HepG2 (cell line): ENCODE measurements around the gene TRAF3. TPM values are rescaled to one million over a fixed set of nuclear protein-coding genes. Genes with fewer than 3 reads are reported as not detected.

ENCODE experiments used
- AKAP8 ChIP-seq: sonication (generic); formaldehyde crosslinking; IDR thresholded peaks from 2 replicates; pipeline ENCODE4 v1.5.1; 2020; ENCODE audit warnings: mild to moderate bottlenecking, missing genetic modification reagents
- CBX5 ChIP-seq: sonication (generic); formaldehyde crosslinking; IDR thresholded peaks from 2 replicates; pipeline ENCODE4 v1.4.0; 2020; ENCODE audit warnings: missing genetic modification reagents, borderline replicate concordance
- GLI4 ChIP-seq: sonication (generic); formaldehyde crosslinking; IDR thresholded peaks from 2 replicates; pipeline ENCODE4 v1.5.1; 2020; ENCODE audit warnings: missing genetic modification reagents, mild to moderate bottlenecking, moderate library complexity, borderline replicate concordance
- HMG20A ChIP-seq: IDR thresholded peaks from 2 replicates; pipeline ENCODE4 v1.6.1; 2016; ENCODE audit warnings: borderline replicate concordance
- IKZF4 ChIP-seq: sonication (generic); formaldehyde crosslinking; IDR thresholded peaks from 2 replicates; pipeline ENCODE4 v1.5.1; 2020; ENCODE audit warnings: borderline replicate concordance, mild to moderate bottlenecking, low read depth, missing genetic modification reagents; ENCODE audit errors: not compliant biosample characterization
- IRF2 ChIP-seq: IDR thresholded peaks from 2 replicates; pipeline ENCODE4 v1.6.1; 2018; ENCODE audit warnings: missing genetic modification reagents, missing compliant biosample characterization
- KDM5B ChIP-seq: sonication (generic); formaldehyde crosslinking; IDR thresholded peaks from 2 replicates; pipeline ENCODE4 v1.4.0; 2020; ENCODE audit warnings: missing genetic modification reagents, mild to moderate bottlenecking, borderline replicate concordance
- LCORL ChIP-seq, 2 experiments: fragments of 450-650 bp in 1 of 2; sonication (generic) in 1 of 2; formaldehyde crosslinking in 1 of 2; IDR thresholded peaks; 2 replicates each; pipeline versions ENCODE4 v1.5.0 to v1.6.1; 2017 to 2020; ENCODE audit warnings: antibody characterized with exemption in 1 of 2, missing genetic modification reagents in 1 of 2
- PITX1 ChIP-seq: sonication (generic); formaldehyde crosslinking; IDR thresholded peaks from 2 replicates; pipeline ENCODE4 v1.5.1; 2020; ENCODE audit warnings: mild to moderate bottlenecking, missing genetic modification reagents
- SP2 ChIP-seq: sonication (generic); formaldehyde crosslinking; IDR thresholded peaks from 2 replicates; pipeline ENCODE4 v1.5.1; 2020; ENCODE audit warnings: mild to moderate bottlenecking, missing genetic modification reagents
- TBL1XR1 ChIP-seq: fragments of 150-350 bp; IDR thresholded peaks from 2 replicates; pipeline ENCODE4 v1.6.1; 2014; ENCODE audit warnings: borderline replicate concordance, low read length; ENCODE audit not compliant: partially characterized antibody
- ZC3H4 ChIP-seq: sonication (generic); formaldehyde crosslinking; IDR thresholded peaks from 2 replicates; pipeline ENCODE4 v1.4.0; 2020; ENCODE audit warnings: missing genetic modification reagents, borderline replicate concordance
- ZFP82 ChIP-seq: sonication (generic); formaldehyde crosslinking; IDR thresholded peaks from 2 replicates; pipeline ENCODE4 v1.5.1; 2020; ENCODE audit warnings: mild to moderate bottlenecking, missing genetic modification reagents, borderline replicate concordance
- ZMAT3 ChIP-seq: sonication (generic); formaldehyde crosslinking; conservative IDR thresholded peaks from 2 replicates; pipeline ENCODE4 v1.7.0; 2021; ENCODE audit warnings: missing genetic modification reagents
- ZNF121 ChIP-seq: sonication (generic); formaldehyde crosslinking; IDR thresholded peaks from 2 replicates; pipeline ENCODE4 v1.5.0; 2020; ENCODE audit warnings: mild to moderate bottlenecking, missing genetic modification reagents
- ZNF20 ChIP-seq: sonication (generic); formaldehyde crosslinking; IDR thresholded peaks from 2 replicates; pipeline ENCODE4 v1.4.0; 2020; ENCODE audit warnings: mild to moderate bottlenecking, moderate library complexity, missing genetic modification reagents
- ZNF383 ChIP-seq: sonication (generic); formaldehyde crosslinking; IDR thresholded peaks from 2 replicates; pipeline ENCODE4 v1.4.0; 2020; ENCODE audit warnings: missing genetic modification reagents, mild to moderate bottlenecking, borderline replicate concordance
- ZNF501 ChIP-seq: sonication (generic); formaldehyde crosslinking; IDR thresholded peaks from 2 replicates; pipeline ENCODE4 v1.5.1; 2020; ENCODE audit warnings: mild to moderate bottlenecking, moderate library complexity, missing genetic modification reagents
- ZNF547 ChIP-seq: sonication (generic); formaldehyde crosslinking; IDR thresholded peaks from 2 replicates; pipeline ENCODE4 v1.5.1; 2020; ENCODE audit warnings: mild to moderate bottlenecking, missing genetic modification reagents
- ZNF773 ChIP-seq: sonication (generic); formaldehyde crosslinking; IDR thresholded peaks from 2 replicates; pipeline ENCODE4 v1.4.0; 2020; ENCODE audit warnings: missing genetic modification reagents, borderline replicate concordance
- polyA plus RNA-seq, 8 experiments: library from polyadenylated mRNA; depleted of rRNA in 3 of 8; stranded (reverse) in 7 of 8; unstranded in 1 of 8; fragments of >200 nt; fragmentation: Illumina TruSeq in 4 of 8; extraction: Trizol in 4 of 8; gene quantifications; 2 replicates each; pipeline versions ENCODE4 v1.2.1 to v1.2.3, GENCODE V29; 2011 to 2016; ENCODE audit warnings: low read depth in 4 of 8, missing spikeins in 1 of 8, mixed read lengths in 1 of 8; ENCODE audit not compliant: insufficient read depth in 1 of 8
- total RNA-seq, 5 experiments: library from RNA; depleted of rRNA; stranded (reverse); fragments of >200 nt; fragmentation: Illumina TruSeq; extraction: Trizol; gene quantifications; 2 replicates each; pipeline ENCODE4 v1.2.3, GENCODE V29; 2016; ENCODE audit warnings: low read depth in 1 of 5
- TF ChIP-seq, protein P1 (sequence below): sonication (generic); formaldehyde crosslinking; IDR thresholded peaks from 2 replicates; pipeline ENCODE4 v1.9.0; 2022; ENCODE audit warnings: missing genetic modification reagents, mild to moderate bottlenecking, borderline replicate concordance
- TF ChIP-seq, protein P2 (sequence below), 2 experiments: sonication (generic) in 1 of 2; formaldehyde crosslinking in 1 of 2; IDR thresholded peaks; 2 replicates each; pipeline versions ENCODE4 v1.5.1 to v1.6.1; 2011 to 2020; ENCODE audit warnings: borderline replicate concordance in 1 of 2, low read depth in 1 of 2, low read length in 1 of 2, mild to moderate bottlenecking in 1 of 2, missing genetic modification reagents in 1 of 2, moderate library complexity in 1 of 2
- TF ChIP-seq, protein P3 (sequence below): IDR thresholded peaks from 2 replicates; pipeline ENCODE4 v1.6.1; 2016; ENCODE audit warnings: low read depth, borderline replicate concordance
- TF ChIP-seq, protein P4 (sequence below): IDR thresholded peaks from 2 replicates; pipeline ENCODE4 v1.6.1; 2016; ENCODE audit warnings: missing biosample characterization, missing genetic modification reagents, low read depth

The TRAF3 gene
- total and polyA plus RNA-seq, 2 of the 13 experiments (the other 11 are each of a cell fraction or from before 2014, with no cell fraction given) = 6.9 to 12.2 TPM

- TF ChIP-seq, protein P1, sequence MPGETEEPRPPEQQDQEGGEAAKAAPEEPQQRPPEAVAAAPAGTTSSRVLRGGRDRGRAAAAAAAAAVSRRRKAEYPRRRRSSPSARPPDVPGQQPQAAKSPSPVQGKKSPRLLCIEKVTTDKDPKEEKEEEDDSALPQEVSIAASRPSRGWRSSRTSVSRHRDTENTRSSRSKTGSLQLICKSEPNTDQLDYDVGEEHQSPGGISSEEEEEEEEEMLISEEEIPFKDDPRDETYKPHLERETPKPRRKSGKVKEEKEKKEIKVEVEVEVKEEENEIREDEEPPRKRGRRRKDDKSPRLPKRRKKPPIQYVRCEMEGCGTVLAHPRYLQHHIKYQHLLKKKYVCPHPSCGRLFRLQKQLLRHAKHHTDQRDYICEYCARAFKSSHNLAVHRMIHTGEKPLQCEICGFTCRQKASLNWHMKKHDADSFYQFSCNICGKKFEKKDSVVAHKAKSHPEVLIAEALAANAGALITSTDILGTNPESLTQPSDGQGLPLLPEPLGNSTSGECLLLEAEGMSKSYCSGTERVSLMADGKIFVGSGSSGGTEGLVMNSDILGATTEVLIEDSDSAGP = no peak
- TF ChIP-seq LCORL (IDR thresholded peaks at IDR 0.05) (no peak), LCORL (CRISPR knock-in tag; IDR thresholded peaks at IDR 0.05) (no peak), ZMAT3 (no peak), ZNF547 (no peak), ZNF501 (CRISPR knock-in tag) (0 out of 2 replicates have a peak, but pooled peaks have one; percentile 29), GLI4 (CRISPR knock-in tag) (no peak), HMG20A (CRISPR knock-in tag) (no peak), TBL1XR1 (no peak), ZNF773 (CRISPR knock-in tag) (no peak), AKAP8 (no peak), SP2 (CRISPR knock-in tag) (no peak), ZC3H4 (CRISPR knock-in tag) (no peak), ZNF121 (CRISPR knock-in tag) (no peak), IKZF4 (CRISPR knock-in tag) (no peak), CBX5 (CRISPR knock-in tag) (no peak), ZFP82 (CRISPR knock-in tag) (no peak), KDM5B (CRISPR knock-in tag) (0 out of 2 replicates have a peak, but pooled peaks have one; percentile 51), IRF2 (CRISPR knock-in tag) (no peak), ZNF383 (CRISPR knock-in tag) (no peak), PITX1 (no peak), ZNF20 (no peak)
- TF ChIP-seq, protein P2, sequence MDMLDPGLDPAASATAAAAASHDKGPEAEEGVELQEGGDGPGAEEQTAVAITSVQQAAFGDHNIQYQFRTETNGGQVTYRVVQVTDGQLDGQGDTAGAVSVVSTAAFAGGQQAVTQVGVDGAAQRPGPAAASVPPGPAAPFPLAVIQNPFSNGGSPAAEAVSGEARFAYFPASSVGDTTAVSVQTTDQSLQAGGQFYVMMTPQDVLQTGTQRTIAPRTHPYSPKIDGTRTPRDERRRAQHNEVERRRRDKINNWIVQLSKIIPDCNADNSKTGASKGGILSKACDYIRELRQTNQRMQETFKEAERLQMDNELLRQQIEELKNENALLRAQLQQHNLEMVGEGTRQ (IDR thresholded peaks at IDR 0.05; ENCODE audit: low read depth, low read length) = no peak
- TF ChIP-seq, protein P2 (CRISPR knock-in tag; IDR thresholded peaks at IDR 0.05; ENCODE audit: borderline replicate concordance) = no peak
- TF ChIP-seq, protein P3, sequence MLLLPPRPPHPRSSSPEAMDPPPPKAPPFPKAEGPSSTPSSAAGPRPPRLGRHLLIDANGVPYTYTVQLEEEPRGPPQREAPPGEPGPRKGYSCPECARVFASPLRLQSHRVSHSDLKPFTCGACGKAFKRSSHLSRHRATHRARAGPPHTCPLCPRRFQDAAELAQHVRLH (CRISPR knock-in tag) = no peak
- TF ChIP-seq, protein P4, sequence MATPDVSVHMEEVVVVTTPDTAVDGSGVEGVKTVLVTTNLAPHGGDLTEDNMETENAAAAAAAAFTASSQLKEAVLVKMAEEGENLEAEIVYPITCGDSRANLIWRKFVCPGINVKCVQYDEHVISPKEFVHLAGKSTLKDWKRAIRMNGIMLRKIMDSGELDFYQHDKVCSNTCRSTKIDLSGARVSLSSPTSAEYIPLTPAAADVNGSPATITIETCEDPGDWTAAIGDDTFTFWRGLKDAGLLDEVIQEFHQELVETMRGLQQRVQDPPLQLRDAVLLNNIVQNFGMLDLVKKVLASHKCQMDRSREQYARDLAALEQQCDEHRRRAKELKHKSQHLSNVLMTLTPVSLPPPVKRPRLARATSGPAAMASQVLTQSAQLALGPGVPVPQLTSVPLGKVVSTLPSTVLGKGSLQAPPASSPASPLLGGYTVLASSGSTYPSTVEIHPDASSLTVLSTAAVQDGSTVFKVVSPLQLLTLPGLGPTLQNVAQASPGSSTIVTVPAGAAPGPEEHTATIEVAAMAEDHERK (CRISPR knock-in tag) = no peak
Observed at GRCh38 chr14:102917469-102918211, 140.4 kb downstream of the TRAF3 start (continued).
